HG02852 (cell line): ENCODE measurements around the gene TEPSIN.
"Not testable (repeated sequence)": the region's sequence is repeated elsewhere in the genome, so short reads cannot be mapped to it uniquely, and the experiment has no call there.

Experiments used
- ATAC-seq: cut with Tn5 transposase; IDR thresholded peaks from one replicate; pipeline ENCODE4 v1.9.1; 2021; ENCODE audit warnings: mild to moderate bottlenecking, moderate library complexity; ENCODE audit not compliant: unreplicated experiment

Gene TEPSIN

DNA sequence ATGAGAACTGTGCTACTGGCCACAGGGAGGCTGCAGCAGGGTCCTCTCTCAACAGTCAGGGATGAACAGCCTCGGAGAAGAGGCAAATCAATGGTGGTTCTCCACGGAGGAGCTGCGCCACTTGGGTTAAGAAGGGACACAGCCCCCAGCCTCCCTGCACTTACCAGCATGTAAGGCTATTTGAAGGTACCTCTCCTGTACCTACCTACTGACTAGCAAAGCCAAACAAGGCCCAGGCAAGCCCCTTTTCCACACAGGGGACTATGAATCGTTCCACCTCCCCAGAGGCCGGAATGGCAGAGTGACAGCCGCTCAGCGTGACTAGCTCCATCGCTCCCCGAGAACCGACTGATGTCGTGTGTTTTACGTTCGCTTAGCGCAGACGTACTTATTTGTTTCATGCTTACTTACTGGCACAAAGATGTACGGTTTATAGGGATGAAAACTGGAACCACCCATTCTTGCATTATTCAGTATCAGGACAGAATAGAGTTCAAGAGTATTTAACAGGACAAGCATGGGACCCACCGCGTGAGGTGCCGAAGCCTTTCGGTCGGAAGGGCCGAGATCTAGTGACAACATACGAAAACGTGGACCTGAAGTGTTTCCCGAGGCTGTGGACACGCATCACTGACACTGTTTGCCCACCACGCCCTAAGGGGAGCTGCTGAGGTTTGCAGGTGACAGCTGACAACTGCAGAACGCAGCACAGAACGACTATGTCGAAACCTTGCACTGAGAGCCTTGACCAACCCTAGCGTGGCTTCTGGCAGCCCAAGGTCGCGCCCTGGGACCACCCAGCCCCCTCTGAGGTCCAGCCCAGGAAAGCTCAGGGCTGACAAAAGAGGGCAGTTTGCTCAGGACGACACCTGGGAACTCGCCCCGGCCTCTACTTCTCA lies 1.0 kb downstream of the TEPSIN start:
- no peak for ATAC-seq

- ATAC-seq = no peak
These were observed 2.1 kb downstream of the TEPSIN start for GRCh38 chr17:81236784-81237183.

DNA sequence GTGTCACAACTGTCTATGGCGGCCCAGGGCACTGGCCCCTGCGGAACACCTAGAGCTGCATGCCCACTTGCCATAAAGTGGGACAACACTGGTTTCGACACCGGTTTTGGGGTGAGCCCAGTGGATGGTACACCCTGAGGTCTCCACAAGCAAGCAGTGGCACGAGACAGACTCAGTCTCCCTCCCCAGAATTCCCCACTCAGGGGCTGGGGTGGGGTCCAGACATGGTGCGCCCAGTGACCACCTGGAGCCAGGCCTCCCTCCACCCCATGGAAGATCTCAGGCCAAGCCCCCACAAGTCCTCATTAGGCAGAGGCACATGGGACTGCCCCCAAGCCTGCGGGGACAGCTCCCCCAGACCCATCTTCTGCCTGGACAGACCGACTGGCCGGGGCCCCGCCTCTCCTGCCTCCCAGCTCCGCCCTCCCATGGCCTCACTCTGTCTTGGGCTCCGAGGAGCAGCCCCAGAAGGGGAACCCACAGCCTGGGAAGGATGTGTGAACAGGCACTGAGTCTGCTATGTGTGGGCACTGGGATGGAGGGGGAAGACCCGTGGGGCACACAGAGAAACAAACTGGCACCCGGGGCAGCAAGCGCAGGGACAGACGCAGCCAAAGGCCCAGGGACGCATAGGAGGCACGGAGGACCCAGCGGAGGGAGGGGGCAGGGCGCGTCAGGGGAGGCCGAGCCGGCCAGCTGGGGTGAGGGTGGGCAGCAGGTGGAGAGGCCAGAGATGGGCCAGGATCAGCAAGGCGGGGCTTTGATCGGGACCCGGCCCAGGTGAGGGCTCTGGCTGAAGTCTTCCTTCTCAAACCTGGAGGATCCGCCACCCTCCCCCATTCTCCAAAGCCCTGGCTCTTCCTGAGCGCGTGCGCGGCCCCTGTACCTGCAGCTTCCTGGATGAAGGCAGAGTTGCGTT lies 2.8 kb downstream of the TEPSIN start:
- no peak for ATAC-seq

- ATAC-seq = no peak
These were observed 3.7 kb downstream of the TEPSIN start for GRCh38 chr17:81234940-81235821.

- no peak for ATAC-seq
These were observed 4.4 kb downstream of the TEPSIN start for GRCh38 chr17:81234506-81234855.

GRCh38 chr17:81233811-81234505 lies 4.9 kb downstream of the TEPSIN start:
- no peak for ATAC-seq

- ATAC-seq = no peak
These were observed 5.5 kb downstream of the TEPSIN start for GRCh38 chr17:81233316-81233715.

DNA sequence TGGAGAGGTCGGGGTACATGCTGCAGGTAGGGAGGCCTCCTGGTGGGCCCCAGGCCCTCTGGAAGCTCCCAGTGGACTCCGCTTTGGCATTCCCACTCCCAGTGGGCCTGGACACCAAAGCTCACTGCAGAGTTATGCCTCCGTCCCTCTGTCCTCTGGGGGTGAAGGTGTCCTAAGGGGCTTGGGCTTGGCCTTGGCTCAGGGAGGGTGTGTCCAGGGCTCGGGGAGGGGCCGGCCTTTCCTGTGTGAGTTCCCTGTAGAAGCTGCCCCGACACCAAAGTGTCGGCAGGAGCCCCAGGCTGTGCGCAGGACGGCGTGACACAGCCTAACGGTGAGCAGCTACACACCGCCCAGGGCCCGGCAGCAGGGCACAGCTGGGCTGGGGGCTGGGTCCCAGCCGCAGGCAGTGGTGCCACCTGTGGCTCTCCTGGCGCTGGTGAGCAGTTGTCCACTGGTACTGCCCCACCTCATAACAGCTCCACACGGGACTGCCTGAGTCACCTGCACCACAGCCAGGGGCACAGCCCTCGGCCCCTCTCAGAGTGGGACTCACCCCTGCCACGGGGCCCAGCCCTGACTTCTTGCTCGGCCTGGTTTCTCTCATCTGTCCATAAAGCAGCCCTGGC lies 6.1 kb downstream of the TEPSIN start:
- ATAC-seq = no peak

DNA sequence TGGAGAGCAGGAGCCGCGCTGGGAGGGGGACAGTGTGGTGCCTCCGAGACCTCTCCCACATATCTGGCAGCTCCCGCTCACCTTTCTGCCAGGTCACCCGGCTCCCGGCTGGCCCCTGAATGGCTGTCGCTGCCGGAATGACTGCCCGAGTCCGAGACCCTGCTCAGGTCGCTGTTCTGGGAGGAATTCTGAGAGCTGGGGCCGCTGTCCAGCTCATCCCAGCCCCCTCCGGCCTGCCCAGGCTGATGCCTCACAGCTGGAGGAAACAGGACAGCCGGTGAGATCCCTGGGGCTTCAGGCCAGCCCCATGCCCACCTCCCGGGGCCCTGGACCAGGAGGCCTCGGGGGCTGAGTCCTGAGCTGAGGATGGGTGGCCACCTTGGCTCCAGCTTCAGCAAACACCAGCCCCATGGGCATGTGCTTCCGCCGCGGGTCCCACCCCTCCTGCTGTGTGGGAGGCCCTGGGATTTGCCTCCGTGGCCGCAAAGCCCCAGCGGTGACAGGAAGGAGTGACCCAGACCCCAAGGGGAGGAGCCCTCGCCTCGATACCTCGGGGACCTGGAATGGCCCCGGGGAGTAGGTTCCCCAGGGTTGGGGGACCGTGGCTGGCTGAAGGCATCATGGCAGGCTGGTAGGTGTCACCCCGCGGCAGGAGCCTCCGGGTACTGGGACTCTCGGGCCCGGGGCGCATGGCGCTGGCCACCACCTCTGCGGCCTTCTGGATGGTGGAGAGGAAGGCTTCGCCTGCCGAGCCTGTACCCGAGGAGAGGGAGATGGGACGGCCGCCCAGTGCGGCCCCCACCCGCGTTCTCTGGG lies 6.9 kb downstream of the TEPSIN start:
- no peak for ATAC-seq

DNA sequence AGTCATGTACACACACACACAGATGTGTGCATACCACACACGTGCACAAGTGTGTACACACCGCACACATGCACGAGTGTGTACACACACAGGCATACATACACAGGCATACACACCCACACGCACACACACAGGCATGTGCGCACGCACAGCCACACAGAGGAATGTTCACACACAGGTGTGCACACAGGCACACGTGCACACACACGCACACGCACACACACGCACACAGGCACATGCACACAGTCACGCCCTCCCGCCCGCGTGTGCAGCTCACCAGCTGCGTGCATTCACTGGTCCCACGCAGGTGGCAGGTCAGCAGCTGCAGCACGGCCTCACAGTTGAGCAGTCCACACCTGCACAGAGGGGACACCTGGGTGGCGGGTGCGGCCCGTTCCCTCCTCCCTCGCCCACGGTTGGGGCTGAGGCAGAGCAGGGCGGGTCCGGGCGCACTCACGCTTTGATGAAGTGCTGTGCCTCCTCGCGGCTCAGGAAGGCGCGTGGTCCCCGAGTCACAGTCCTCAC lies 7.7 kb downstream of the TEPSIN start:
- no peak for ATAC-seq

- ATAC-seq = no peak
These were observed 8.6 kb downstream of the TEPSIN start for GRCh38 chr17:81230043-81230820.

- ATAC-seq = no peak
These were observed 9.3 kb downstream of the TEPSIN start for GRCh38 chr17:81229666-81229920.

- ATAC-seq = no peak
These were observed 9.8 kb downstream of the TEPSIN start for GRCh38 chr17:81228834-81229665.

DNA sequence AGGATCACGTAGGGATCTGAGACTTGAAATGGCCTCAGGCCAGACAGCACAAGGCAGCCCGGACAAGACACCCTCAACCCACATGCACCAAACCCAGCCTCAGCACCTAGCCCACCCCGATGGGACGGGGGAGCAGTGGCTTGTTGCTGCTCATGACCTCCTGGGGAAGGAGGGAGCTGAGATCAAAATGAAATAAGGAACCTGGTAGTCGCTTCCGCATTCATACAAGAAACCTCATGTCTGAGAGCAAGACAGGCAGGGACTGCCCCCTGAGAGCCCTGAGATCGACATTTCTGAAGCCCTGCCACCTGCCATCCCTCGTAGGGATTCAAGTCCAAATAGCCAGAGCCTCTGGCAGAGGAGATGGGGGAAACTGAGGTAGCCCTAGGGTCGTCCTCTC lies 10.4 kb downstream of the TEPSIN start:
- ATAC-seq = no peak

- not testable (repeated sequence) for ATAC-seq
These were observed 11.2 kb downstream of the TEPSIN start for GRCh38 chr17:81227630-81228029.

GRCh38 chr17:81223762-81224130 lies 15.1 kb downstream of the TEPSIN start:
- no peak for ATAC-seq
